Activated naive CD4-positive, alpha-beta T cell treated with anti-CD3 and anti-CD28 coated beads, Interleukin-2, amount 50 U/mL, for 72 hours (primary cell): ENCODE measurements around the gene TMC5. TPM values are rescaled to one million over a fixed set of nuclear protein-coding genes. Genes with fewer than 3 reads are reported as not detected.

Source experiments
- ATAC-seq, 2 donors: fragments of 150-1000 bp; cut with Tn5 transposase; 2 replicates each; pipeline ENCODE4 v1.10.0; 2021; ENCODE audit warnings: mild to moderate bottlenecking in 2 of 2, moderate library complexity in 2 of 2
- DNase-seq, 2 donors: peaks; one replicate each; pipeline ENCODE4 v3.0.0; 2021 to 2022; ENCODE audit warnings: low spot score in 2 of 2
- H3K27ac Mint-ChIP-seq, 2 donors: one replicate each; pipeline ENCODE4 v1.8.0; 2022; ENCODE audit warnings: mild to moderate bottlenecking in 2 of 2, mixed read lengths in 2 of 2
- H3K36me3 Mint-ChIP-seq, 2 donors: one replicate each; pipeline ENCODE4 v1.8.0; 2022; ENCODE audit warnings: mixed read lengths in 2 of 2
- H3K9me3 Mint-ChIP-seq, 2 donors: one replicate each; pipeline ENCODE4 v1.8.0; 2022; ENCODE audit warnings: mixed read lengths in 2 of 2
- total RNA-seq, 2 donors: library from RNA; stranded (reverse); gene quantifications; one replicate each; pipeline ENCODE4 v1.2.3, GENCODE V29; 2022

TMC5 gene
- total RNA-seq, 2 donors from 2014 or later, result not detected

- Mint-ChIP-seq H3K9me3 (no peaks in the 10 kb centered on the region), H3K27ac (no peak overlapping the region), H3K36me3 (no peaks in the 10 kb centered on the region)
- no peak for DNase-seq
- ATAC-seq, result no peak
Observed at GRCh38 chr16:19481296-19481695, 63.6 kb downstream of the TMC5 start.

- no peaks in the 10 kb centered on the region for H3K9me3 Mint-ChIP-seq
- no peaks in the 10 kb centered on the region for H3K36me3 Mint-ChIP-seq
- no peak for DNase-seq
- H3K27ac Mint-ChIP-seq, result no peak overlapping the region
- no peak for ATAC-seq
Observed at GRCh38 chr16:19481769-19482168, 64.1 kb downstream of the TMC5 start.

- ATAC-seq, result no peak
- no peak for DNase-seq
- H3K27ac Mint-ChIP-seq, result no peak overlapping the region
- no peaks in the 10 kb centered on the region for H3K36me3 Mint-ChIP-seq
- no peaks in the 10 kb centered on the region for H3K9me3 Mint-ChIP-seq
Observed at GRCh38 chr16:19482291-19482690, 64.6 kb downstream of the TMC5 start.

GRCh38 chr16:19484096-19484495 lies 66.4 kb downstream of the TMC5 start:
- no peaks in the 10 kb centered on the region for H3K36me3 Mint-ChIP-seq
- no peak overlapping the region for H3K27ac Mint-ChIP-seq
- no peak for ATAC-seq
- no peaks in the 10 kb centered on the region for H3K9me3 Mint-ChIP-seq
- no peak for DNase-seq

GRCh38 chr16:19485611-19486010 lies 67.9 kb downstream of the TMC5 start:
- H3K27ac Mint-ChIP-seq, result no peak overlapping the region
- H3K36me3 Mint-ChIP-seq, result no peaks in the 10 kb centered on the region
- ATAC-seq (no peak), DNase-seq (no peak)
- no peaks in the 10 kb centered on the region for H3K9me3 Mint-ChIP-seq

- Mint-ChIP-seq H3K9me3 (no peaks in the 10 kb centered on the region), H3K36me3 (no peaks in the 10 kb centered on the region), H3K27ac (no peak overlapping the region)
- ATAC-seq (no peak), DNase-seq (no peak)
Observed at GRCh38 chr16:19486051-19486450, 68.4 kb downstream of the TMC5 start.

- Mint-ChIP-seq H3K27ac (peak overlapping the region in 1 of 2 donors; percentile 29), H3K9me3 (no peaks in the 10 kb centered on the region), H3K36me3 (no peaks in the 10 kb centered on the region)
- ATAC-seq (no peak), DNase-seq (no peak)
Observed at GRCh38 chr16:19486750-19487325, 69.2 kb downstream of the TMC5 start.

GRCh38 chr16:19488213-19488640 lies 70.5 kb downstream of the TMC5 start:
- Mint-ChIP-seq H3K9me3 (no peaks in the 10 kb centered on the region), H3K36me3 (no peaks in the 10 kb centered on the region), H3K27ac (no peak overlapping the region)
- DNase-seq (no peak), ATAC-seq (no peak)

- no peaks in the 10 kb centered on the region for H3K36me3 Mint-ChIP-seq
- H3K27ac Mint-ChIP-seq, result no peak overlapping the region
- DNase-seq (no peak), ATAC-seq (no peak)
- H3K9me3 Mint-ChIP-seq, result no peaks in the 10 kb centered on the region
Observed at GRCh38 chr16:19490619-19491018, 72.9 kb downstream of the TMC5 start.

- Mint-ChIP-seq H3K27ac (no peak overlapping the region), H3K36me3 (peaks cover 4 to 6% of the 10 kb centered on the region in 2 donors), H3K9me3 (no peaks in the 10 kb centered on the region)
- no peak for ATAC-seq
- DNase-seq, result no peak
Observed at GRCh38 chr16:19497176-19497575, 79.5 kb downstream of the TMC5 start.

GRCh38 chr16:19499006-19499405 lies 81.3 kb downstream of the TMC5 start:
- H3K27ac Mint-ChIP-seq, result no peak overlapping the region
- DNase-seq (no peak), ATAC-seq (no peak)
- no peaks in the 10 kb centered on the region for H3K9me3 Mint-ChIP-seq
- H3K36me3 Mint-ChIP-seq, result peaks cover 5 to 6% of the 10 kb centered on the region in 2 donors

- DNase-seq (no peak), ATAC-seq (no peak)
- Mint-ChIP-seq H3K27ac (no peak overlapping the region), H3K9me3 (no peaks in the 10 kb centered on the region), H3K36me3 (peaks cover 6 to 9% of the 10 kb centered on the region in 2 donors)
Observed at GRCh38 chr16:19499481-19499880, 81.8 kb downstream of the TMC5 start.

GRCh38 chr16:19502395-19503131 lies 84.9 kb downstream of the TMC5 start:
- no peak overlapping the region for H3K27ac Mint-ChIP-seq
- H3K9me3 Mint-ChIP-seq, result no peaks in the 10 kb centered on the region
- peaks cover 6 to 9% of the 10 kb centered on the region in 2 donors for H3K36me3 Mint-ChIP-seq
- DNase-seq, result peak in 1 of 2 donors; percentile 67
- peak; percentile 53 to 54 for ATAC-seq

GRCh38 chr16:19503461-19504075 lies 85.9 kb downstream of the TMC5 start:
- no peak for DNase-seq
- no peaks in the 10 kb centered on the region for H3K9me3 Mint-ChIP-seq
- H3K27ac Mint-ChIP-seq, result no peak overlapping the region
- no peak for ATAC-seq
- H3K36me3 Mint-ChIP-seq, result peaks cover 6 to 9% of the 10 kb centered on the region in 2 donors

GRCh38 chr16:19505600-19506303 lies 88.1 kb downstream of the TMC5 start:
- Mint-ChIP-seq H3K27ac (no peak overlapping the region), H3K36me3 (peaks cover 6 to 9% of the 10 kb centered on the region in 2 donors), H3K9me3 (no peaks in the 10 kb centered on the region)
- DNase-seq (no peak), ATAC-seq (no peak)

GRCh38 chr16:19506965-19507364 lies 89.3 kb downstream of the TMC5 start:
- ATAC-seq, result no peak
- H3K9me3 Mint-ChIP-seq, result no peaks in the 10 kb centered on the region

GRCh38 chr16:19507867-19508266 lies 90.2 kb downstream of the TMC5 start:
- peaks cover under 1 to 9% of the 10 kb centered on the region in 2 donors for H3K36me3 Mint-ChIP-seq
- no peaks in the 10 kb centered on the region for H3K9me3 Mint-ChIP-seq
- H3K27ac Mint-ChIP-seq, result no peak overlapping the region
- no peak for DNase-seq
- ATAC-seq, result no peak

More at GRCh38 chr16:19506965-19507364, 89.3 kb downstream of the TMC5 start:
- no peak for DNase-seq
- Mint-ChIP-seq H3K36me3 (peaks cover 0 to 5% of the 10 kb centered on the region in 2 donors), H3K27ac (peak overlapping the region in 1 of 2 donors; percentile 55)
